Left lung (tissue), 10 donors: ENCODE results near the gene KIF11. TPM values are rescaled to one million over a fixed set of nuclear protein-coding genes. Genes with fewer than 3 reads are reported as not detected.

Experiments used
- ATAC-seq: fragments of 200-7000 bp; cut with Tn5 transposase; one replicate; pipeline ENCODE4 v1.9.1; 2020; ENCODE audit warnings: moderate library complexity
- DNase-seq, 4 donors: peaks; one replicate each; pipeline ENCODE4 v3.0.0-alpha.2; 2013 to 2020
- H3K27ac ChIP-seq, 2 donors: fragments of 200-600 bp; sonication (generic) in 1 of 2; one replicate each; pipeline versions ENCODE4 v1.5.0 to v1.8.0; 2020 to 2021
- H3K27me3 ChIP-seq, 2 donors: fragments of 200-600 bp; sonication (generic) in 1 of 2; one replicate each; pipeline versions ENCODE4 v1.5.0 to v1.8.0; 2020 to 2021
- H3K36me3 ChIP-seq, 2 donors: fragments of 200-600 bp; sonication (generic) in 1 of 2; one replicate each; pipeline versions ENCODE4 v1.5.0 to v1.8.0; 2020 to 2021
- H3K4me1 ChIP-seq, 2 donors: fragments of 200-600 bp; one replicate each; pipeline ENCODE4 v1.8.0; 2021
- H3K4me3 ChIP-seq, 2 donors: fragments of 200-600 bp; sonication (generic) in 1 of 2; one replicate each; pipeline versions ENCODE4 v1.5.0 to v1.8.0; 2020 to 2021; ENCODE audit warnings: mild to moderate bottlenecking in 1 of 2
- H3K9me3 ChIP-seq, 2 donors: fragments of 200-600 bp; sonication (generic) in 1 of 2; one replicate each; pipeline versions ENCODE4 v1.5.0 to v1.8.0; 2020 to 2021
- intact Hi-C, 2 donors: fragments of 100-400 bp; cut with DNase I; formaldehyde crosslinking; loops; one replicate each; pipeline versions ENCODE4 v1.11.2 to v1.14.2; 2022
- polyA plus RNA-seq, 6 donors: library from polyadenylated mRNA; unstranded; fragments of 120-200 nt; gene quantifications; one replicate each; pipeline ENCODE4 v1.2.1, GENCODE V29; 2013; ENCODE audit not compliant: insufficient read length in 6 of 6
- total RNA-seq, 2 donors: library from RNA; stranded (reverse); fragmentation: NEBNext Ultra II Directional; extraction: Animal tissue kit (Norgen Biotek cat#: 25700); gene quantifications; one replicate each; pipeline ENCODE4 v1.2.1, GENCODE V29; 2021
- TF ChIP-seq, protein P1 (sequence below), 2 donors: fragments of 200-600 bp; sonication (generic) in 1 of 2; IDR thresholded peaks; one replicate each; pipeline versions ENCODE4 v1.5.0 to v1.8.0; 2021; ENCODE audit warnings: antibody characterized with exemption in 2 of 2
- donor health status: DM: no; HTN: yes; CAD: no.
- donor health status: DM: no; HTN: no; CAD: no.

The KIF11 gene
- total and polyA plus RNA-seq, 8 donors, result 3.0 to 55.3 (median 28.0) TPM

DNA sequence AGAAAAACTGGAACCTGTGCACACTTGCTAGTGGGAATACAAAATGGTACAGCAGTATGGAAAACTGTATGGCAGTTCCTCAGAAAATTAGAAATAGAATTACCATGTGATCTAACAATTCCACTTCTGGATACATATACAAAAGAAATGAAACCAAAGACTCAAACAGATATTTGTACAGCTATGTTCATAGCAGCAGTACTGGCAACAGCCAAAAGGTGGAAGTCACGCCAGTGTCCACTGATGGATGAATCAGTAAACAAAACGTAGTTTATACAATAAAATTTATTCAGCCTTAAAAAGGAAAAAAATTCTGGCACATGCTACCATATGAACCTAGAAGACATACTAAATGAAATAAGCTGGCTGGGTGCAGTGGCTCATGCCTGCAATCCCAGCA, 42.0 kb upstream of the KIF11 start:
- no peak overlapping the region for H3K4me3 ChIP-seq
- peaks cover 0 to 15% of the 10 kb centered on the region in 2 donors for H3K9me3 ChIP-seq
- TF ChIP-seq, protein P1, sequence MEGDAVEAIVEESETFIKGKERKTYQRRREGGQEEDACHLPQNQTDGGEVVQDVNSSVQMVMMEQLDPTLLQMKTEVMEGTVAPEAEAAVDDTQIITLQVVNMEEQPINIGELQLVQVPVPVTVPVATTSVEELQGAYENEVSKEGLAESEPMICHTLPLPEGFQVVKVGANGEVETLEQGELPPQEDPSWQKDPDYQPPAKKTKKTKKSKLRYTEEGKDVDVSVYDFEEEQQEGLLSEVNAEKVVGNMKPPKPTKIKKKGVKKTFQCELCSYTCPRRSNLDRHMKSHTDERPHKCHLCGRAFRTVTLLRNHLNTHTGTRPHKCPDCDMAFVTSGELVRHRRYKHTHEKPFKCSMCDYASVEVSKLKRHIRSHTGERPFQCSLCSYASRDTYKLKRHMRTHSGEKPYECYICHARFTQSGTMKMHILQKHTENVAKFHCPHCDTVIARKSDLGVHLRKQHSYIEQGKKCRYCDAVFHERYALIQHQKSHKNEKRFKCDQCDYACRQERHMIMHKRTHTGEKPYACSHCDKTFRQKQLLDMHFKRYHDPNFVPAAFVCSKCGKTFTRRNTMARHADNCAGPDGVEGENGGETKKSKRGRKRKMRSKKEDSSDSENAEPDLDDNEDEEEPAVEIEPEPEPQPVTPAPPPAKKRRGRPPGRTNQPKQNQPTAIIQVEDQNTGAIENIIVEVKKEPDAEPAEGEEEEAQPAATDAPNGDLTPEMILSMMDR (IDR thresholded peaks at IDR 0.05), result no peak
- H3K36me3 ChIP-seq, result peaks cover 0 to 33% of the 10 kb centered on the region in 2 donors
- ATAC-seq (no peak), DNase-seq (no peak)
- intact Hi-C loops, result no loop called here
- no peak overlapping the region for H3K27ac ChIP-seq
- no peaks in the 10 kb centered on the region for H3K27me3 ChIP-seq
- no peaks in the 10 kb centered on the region for H3K4me1 ChIP-seq

- H3K27ac ChIP-seq, result no peak overlapping the region
- DNase-seq (no peak), ATAC-seq (no peak)
- H3K4me3 ChIP-seq, result no peak overlapping the region
- H3K36me3 ChIP-seq, result peaks cover 0 to 46% of the 10 kb centered on the region in 2 donors
- intact Hi-C loops, result no loop called here
- TF ChIP-seq, protein P1 (IDR thresholded peaks at IDR 0.05), result no peak
- no peaks in the 10 kb centered on the region for H3K4me1 ChIP-seq
- no peaks in the 10 kb centered on the region for H3K27me3 ChIP-seq
- peaks cover 0 to 15% of the 10 kb centered on the region in 2 donors for H3K9me3 ChIP-seq
Observed at GRCh38 chr10:92552310-92552709, 40.6 kb upstream of the KIF11 start.

- intact Hi-C loops, result no loop called here
- Histone ChIP-seq H3K9me3 (peaks cover 0 to 15% of the 10 kb centered on the region in 2 donors), H3K27me3 (no peaks in the 10 kb centered on the region), H3K4me1 (no peaks in the 10 kb centered on the region), H3K4me3 (no peak overlapping the region), H3K36me3 (peaks cover 0 to 56% of the 10 kb centered on the region in 2 donors), H3K27ac (no peak overlapping the region)
- TF ChIP-seq, protein P1 (IDR thresholded peaks at IDR 0.05), result no peak
- ATAC-seq (no peak), DNase-seq (no peak)
Observed at GRCh38 chr10:92553959-92554358, 39.0 kb upstream of the KIF11 start.

DNA sequence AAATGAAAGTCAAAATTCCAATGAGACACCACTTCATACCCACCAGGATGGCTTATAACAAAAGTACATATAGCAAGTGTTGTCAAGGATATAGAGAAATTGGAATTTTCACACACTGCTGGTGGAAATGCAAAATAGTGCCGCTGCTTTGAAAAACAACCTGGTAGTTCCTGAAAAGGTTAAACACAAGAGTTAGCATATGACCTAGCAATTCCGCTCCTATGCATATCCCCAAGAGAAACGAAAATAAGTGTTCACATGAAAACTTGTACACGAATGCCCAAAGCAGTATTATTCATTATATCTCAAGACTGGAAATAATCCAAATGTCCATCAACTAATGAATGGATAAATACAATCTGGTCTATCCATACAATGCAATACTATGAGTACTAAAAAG, 33.9 kb upstream of the KIF11 start:
- no peak overlapping the region for H3K27ac ChIP-seq
- H3K36me3 ChIP-seq, result peaks cover 0 to 63% of the 10 kb centered on the region in 2 donors
- no peaks in the 10 kb centered on the region for H3K4me1 ChIP-seq
- TF ChIP-seq, protein P1 (IDR thresholded peaks at IDR 0.05), result no peak
- H3K9me3 ChIP-seq, result peaks cover 0 to 8% of the 10 kb centered on the region in 2 donors
- no peak overlapping the region for H3K4me3 ChIP-seq
- no peak for ATAC-seq
- no peak for DNase-seq
- intact Hi-C loops, result no loop called here
- H3K27me3 ChIP-seq, result no peaks in the 10 kb centered on the region

DNA sequence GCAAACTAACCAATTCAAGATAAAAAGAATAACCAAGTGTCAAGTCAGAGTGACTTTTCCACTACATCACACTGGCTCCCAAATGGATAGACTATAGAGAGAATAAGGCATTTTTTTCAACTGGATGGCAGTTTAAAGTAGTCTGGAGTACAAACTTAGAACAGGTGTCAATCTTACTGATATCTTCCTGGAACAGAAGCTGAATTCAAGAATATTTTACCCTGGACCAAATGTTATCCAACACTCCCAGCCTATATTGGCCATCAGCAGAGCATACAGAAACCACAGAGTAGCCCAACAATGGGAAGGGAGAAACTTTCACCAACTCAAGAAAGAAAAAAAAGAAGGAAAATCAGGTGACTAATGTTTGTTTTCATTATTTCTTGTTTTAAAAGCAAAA, 30.5 kb upstream of the KIF11 start:
- no peak for DNase-seq
- H3K4me3 ChIP-seq, result no peak overlapping the region
- no peak for ATAC-seq
- TF ChIP-seq, protein P1 (IDR thresholded peaks at IDR 0.05), result no peak
- no peaks in the 10 kb centered on the region for H3K9me3 ChIP-seq
- H3K27me3 ChIP-seq, result no peaks in the 10 kb centered on the region
- H3K36me3 ChIP-seq, result peaks cover 0 to 38% of the 10 kb centered on the region in 2 donors
- no peak overlapping the region for H3K27ac ChIP-seq
- no peaks in the 10 kb centered on the region for H3K4me1 ChIP-seq
- intact Hi-C loops, result no loop called here
